ENCODE data around the gene PCYT2.
"Not testable (repeated sequence)": the region's sequence is repeated elsewhere in the genome, so short reads cannot be mapped to it uniquely, and the experiment has no call there.

Gene PCYT2

DNA sequence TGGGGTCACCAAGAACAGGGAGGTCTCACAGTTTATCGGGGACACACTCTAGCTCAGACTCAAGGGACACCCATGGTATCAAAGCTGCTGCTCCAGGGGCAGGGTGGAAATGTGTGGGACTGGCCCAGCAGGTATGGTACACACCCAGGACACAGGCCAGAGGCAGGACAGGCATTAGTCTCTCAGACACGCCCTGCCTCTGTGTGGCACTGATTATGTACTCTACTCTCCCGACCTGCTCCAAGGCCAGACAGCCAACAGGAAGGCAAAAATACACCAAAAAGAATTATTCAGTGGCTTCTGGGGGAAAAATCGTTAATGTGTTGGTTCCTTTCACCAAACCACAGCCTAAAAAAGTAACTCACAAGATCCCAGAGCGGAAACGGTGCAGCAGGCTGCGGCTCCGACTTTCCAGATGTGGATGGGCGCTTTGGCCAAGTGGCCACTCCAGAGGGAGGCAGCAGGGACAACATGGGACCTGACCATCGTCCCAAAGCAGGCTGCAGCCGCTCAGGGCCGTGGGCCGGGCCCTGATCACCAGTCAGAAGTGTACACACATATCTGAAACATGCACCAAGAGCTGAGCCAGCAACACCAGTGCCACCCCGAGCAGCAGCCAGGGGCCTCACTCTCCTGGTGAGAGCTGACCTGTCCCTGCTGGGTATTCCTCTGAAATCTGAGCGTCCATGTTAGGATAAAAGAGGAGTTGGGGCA, 7.8 kb upstream of the PCYT2 start:
- peak overlapping the region; percentile 95 for H3K27ac ChIP-seq
- H3K9me3 ChIP-seq, result no peaks in the 10 kb centered on the region
- peak overlapping the region in 1 of 2 experiments; percentile 18 for H3K4me3 ChIP-seq (ENCODE audit: low read depth in 1 of 2, low read length in 1 of 2)
- TF ChIP-seq, protein P1, sequence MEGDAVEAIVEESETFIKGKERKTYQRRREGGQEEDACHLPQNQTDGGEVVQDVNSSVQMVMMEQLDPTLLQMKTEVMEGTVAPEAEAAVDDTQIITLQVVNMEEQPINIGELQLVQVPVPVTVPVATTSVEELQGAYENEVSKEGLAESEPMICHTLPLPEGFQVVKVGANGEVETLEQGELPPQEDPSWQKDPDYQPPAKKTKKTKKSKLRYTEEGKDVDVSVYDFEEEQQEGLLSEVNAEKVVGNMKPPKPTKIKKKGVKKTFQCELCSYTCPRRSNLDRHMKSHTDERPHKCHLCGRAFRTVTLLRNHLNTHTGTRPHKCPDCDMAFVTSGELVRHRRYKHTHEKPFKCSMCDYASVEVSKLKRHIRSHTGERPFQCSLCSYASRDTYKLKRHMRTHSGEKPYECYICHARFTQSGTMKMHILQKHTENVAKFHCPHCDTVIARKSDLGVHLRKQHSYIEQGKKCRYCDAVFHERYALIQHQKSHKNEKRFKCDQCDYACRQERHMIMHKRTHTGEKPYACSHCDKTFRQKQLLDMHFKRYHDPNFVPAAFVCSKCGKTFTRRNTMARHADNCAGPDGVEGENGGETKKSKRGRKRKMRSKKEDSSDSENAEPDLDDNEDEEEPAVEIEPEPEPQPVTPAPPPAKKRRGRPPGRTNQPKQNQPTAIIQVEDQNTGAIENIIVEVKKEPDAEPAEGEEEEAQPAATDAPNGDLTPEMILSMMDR (IDR thresholded peaks at IDR 0.05), result no peak
- H3K4me1 ChIP-seq (ENCODE audit: control insufficient read depth in 1 of 2, insufficient read depth in 1 of 2, low read depth in 1 of 2, low read length in 1 of 2), result peaks cover 80 to 81% of the 10 kb centered on the region in 2 experiments
- no peaks in the 10 kb centered on the region for H3K27me3 ChIP-seq
- peaks cover 35% of the 10 kb centered on the region for H3K36me3 ChIP-seq

DNA sequence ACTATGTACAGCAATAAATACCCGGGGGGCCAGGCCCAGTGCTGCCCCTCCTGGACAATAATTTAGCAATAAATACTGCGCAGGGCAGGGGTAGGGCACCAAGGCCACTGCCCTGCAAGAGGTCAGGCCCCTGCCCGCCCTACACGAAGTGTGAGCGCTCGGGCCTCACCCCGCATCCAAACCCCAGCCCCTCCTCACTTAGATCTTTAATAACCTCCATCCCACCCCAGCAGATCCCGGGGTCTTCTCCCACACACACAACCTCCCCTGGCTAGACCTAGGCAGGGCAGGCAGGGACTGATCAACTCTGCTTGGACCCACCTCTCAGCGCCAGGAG, 7.1 kb upstream of the PCYT2 start:
- peaks cover 42% of the 10 kb centered on the region for H3K36me3 ChIP-seq
- peak overlapping the region; percentile 95 for H3K27ac ChIP-seq
- peak overlapping the region; percentile 71 to 89 for H3K4me3 ChIP-seq (ENCODE audit: low read depth in 1 of 2, low read length in 1 of 2)
- H3K9me3 ChIP-seq, H3K27me3 ChIP-seq: not testable (repeated sequence)
- peaks cover 73 to 74% of the 10 kb centered on the region in 2 experiments for H3K4me1 ChIP-seq (ENCODE audit: control insufficient read depth in 1 of 2, insufficient read depth in 1 of 2, low read depth in 1 of 2, low read length in 1 of 2)

DNA sequence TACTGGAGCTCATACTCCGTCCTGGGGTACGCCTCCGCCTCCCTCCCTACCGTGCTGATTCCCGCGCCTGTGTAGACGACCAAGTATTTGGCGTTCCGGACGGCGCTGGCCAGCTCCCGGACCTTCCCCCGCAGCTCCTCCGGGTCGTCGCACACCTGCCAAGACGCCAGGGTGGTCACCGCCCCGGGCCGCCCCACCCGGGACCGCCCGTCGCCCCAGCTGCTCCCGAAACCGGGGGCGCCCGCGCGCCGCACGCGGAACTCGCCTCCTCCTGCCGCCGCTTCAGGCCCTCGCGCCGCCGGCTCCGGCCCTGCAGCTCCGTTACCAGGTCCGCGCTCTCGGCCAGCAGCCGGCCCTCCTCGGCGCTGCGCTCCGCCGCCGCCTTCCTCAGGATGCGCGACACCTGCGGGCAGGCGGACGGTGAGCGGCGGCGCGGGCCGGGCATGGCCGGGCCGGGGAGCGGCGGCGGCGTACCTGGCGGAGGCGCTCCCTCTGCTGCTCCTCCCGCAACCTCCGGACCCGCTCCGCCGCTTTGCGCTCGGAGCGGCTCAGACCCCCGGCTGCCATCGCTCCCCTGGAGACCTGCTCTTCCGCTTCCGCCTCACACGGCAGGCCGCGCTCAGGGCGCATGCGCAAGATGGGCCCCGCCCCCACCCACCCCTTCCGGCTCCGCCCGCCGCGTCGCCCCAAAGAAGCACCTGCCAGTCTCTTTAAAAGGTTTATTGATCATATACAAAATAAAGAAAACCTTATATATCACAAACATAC, 6.5 kb upstream of the PCYT2 start, which contains the start of gene SIRT7:
Gene SIRT7 (minus strand): TSS at position 612 of the 768 bp plus-strand sequence. CDS start 45 bp downstream, at position 567.
- H3K27ac ChIP-seq, result peak within 1 kb of the TSS; percentile 95
- H3K9me3 ChIP-seq, result no peaks in the 10 kb centered on the region
- peaks cover 69% of the 10 kb centered on the region in 2 experiments for H3K4me1 ChIP-seq (ENCODE audit: control insufficient read depth in 1 of 2, insufficient read depth in 1 of 2, low read depth in 1 of 2, low read length in 1 of 2)
- TF ChIP-seq, protein P1 (IDR thresholded peaks at IDR 0.05), result peak; percentile 10
- H3K27me3 ChIP-seq, result no peaks in the 10 kb centered on the region
- H3K36me3 ChIP-seq, result peaks cover 48% of the 10 kb centered on the region
- peak within 1 kb of the TSS; percentile 71 to 89 for H3K4me3 ChIP-seq (ENCODE audit: low read depth in 1 of 2, low read length in 1 of 2)

DNA sequence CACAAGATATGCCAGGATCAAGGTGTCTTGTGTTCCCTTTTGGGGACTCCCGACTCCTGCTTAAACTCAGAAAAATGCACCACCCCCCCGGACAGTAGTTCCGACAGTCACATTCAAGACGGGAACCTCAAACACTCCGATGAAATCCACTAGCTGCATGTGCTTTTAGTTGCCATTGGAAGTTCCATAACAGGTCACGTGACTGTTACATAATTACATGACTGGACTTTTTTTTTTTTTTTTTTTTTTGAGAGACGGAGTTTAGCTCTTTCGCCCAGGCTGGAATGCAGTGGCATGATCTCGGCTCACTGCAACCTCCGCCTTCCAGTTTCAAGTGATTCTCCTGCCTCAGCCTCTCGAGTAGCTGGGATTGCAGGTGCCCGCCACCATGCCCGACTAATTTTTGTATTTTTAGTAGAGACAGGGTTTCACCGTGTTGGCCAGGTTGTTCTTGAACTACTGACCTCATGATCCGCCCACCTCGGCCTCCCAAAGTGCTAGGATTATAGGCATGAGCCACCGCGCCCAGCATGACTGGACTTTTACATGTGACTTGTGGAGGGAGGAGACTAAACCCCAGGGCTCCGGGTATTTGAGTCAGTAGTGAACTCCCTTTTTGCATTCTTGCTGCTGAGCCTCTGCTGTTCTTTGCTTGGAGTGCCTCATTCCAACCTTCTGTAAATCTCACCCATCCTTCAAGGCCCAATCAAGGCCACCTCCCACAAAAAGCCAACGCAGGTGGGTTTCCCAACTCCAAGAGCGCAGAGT, 5.2 kb upstream of the PCYT2 start:
- H3K27me3 ChIP-seq, result no peaks in the 10 kb centered on the region
- peak overlapping the region; percentile 71 to 89 for H3K4me3 ChIP-seq (ENCODE audit: low read depth in 1 of 2, low read length in 1 of 2)
- TF ChIP-seq, protein P1 (IDR thresholded peaks at IDR 0.05), result no peak
- H3K27ac ChIP-seq, result peak overlapping the region; percentile 95
- peaks cover 58 to 63% of the 10 kb centered on the region in 2 experiments for H3K4me1 ChIP-seq (ENCODE audit: control insufficient read depth in 1 of 2, insufficient read depth in 1 of 2, low read depth in 1 of 2, low read length in 1 of 2)
- no peaks in the 10 kb centered on the region for H3K9me3 ChIP-seq
- peaks cover 59% of the 10 kb centered on the region for H3K36me3 ChIP-seq

DNA sequence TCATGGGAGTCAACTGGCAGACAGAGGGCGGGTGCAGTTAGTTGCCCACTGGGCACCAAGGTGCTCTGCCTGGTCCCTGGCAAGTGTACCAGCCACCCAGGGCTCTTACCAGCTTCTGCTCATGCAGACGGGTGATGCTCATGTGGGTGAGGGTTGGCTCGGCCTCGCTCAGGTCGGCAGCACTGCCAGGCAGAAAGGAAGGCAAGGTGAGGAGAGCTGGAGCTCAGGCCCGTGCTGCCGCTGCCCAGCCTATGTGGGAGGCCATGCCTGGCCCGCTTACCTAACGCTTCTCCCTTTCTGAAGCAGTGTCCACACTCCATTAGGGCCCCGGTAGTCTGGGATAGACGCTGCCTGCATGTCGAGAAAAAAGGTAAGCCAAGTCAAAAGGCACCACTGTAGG, 4.1 kb upstream of the PCYT2 start:
- H3K9me3 ChIP-seq, result no peaks in the 10 kb centered on the region
- no peak overlapping the region for H3K27ac ChIP-seq
- TF ChIP-seq, protein P1 (IDR thresholded peaks at IDR 0.05), result no peak
- peaks cover 59% of the 10 kb centered on the region for H3K36me3 ChIP-seq
- H3K4me3 ChIP-seq (ENCODE audit: low read depth in 1 of 2, low read length in 1 of 2), result no peak overlapping the region
- H3K27me3 ChIP-seq, result peaks cover 1% of the 10 kb centered on the region
- H3K4me1 ChIP-seq (ENCODE audit: control insufficient read depth in 1 of 2, insufficient read depth in 1 of 2, low read depth in 1 of 2, low read length in 1 of 2), result peaks cover 54 to 59% of the 10 kb centered on the region in 2 experiments
